ENCODE results near the gene FAM117A.

GRCh38 chr17:49730785-49731434 is 33.0 kb downstream of the FAM117A start:
- TF ChIP-seq CTCF (IDR thresholded peaks at IDR 0.05) (no peak), EZH2 (IDR thresholded peaks at IDR 0.05; ENCODE audit: borderline replicate concordance, insufficient read depth, low read depth, low read length, poor library complexity, severe bottlenecking) (no peak)

Measured in B cell (primary cell).